Fibroblast of lung (primary cell): ENCODE data around the gene HOXB7. TPM values are rescaled to one million over a fixed set of nuclear protein-coding genes. Genes with fewer than 3 reads are reported as not detected.

ENCODE experiments used
- DNase-seq, 2 donors: peaks; one replicate each; pipeline versions ENCODE4 v3.0.0 to v3.0.0-alpha.2; 2010; ENCODE audit warnings: low read depth in 2 of 2
- H2AFZ ChIP-seq: 2 replicates; pipeline ENCODE4 v1.5.1; 2012; ENCODE audit warnings: low read length, control low read depth, inconsistent platforms
- H3K27ac ChIP-seq: 2 replicates; pipeline ENCODE4 v1.5.1; 2011; ENCODE audit warnings: low read length, control low read depth; ENCODE audit not compliant: insufficient read depth
- H3K27me3 ChIP-seq: 2 replicates; pipeline ENCODE4 v1.5.1; 2011; ENCODE audit warnings: mild to moderate bottlenecking, low read length; ENCODE audit not compliant: control insufficient read depth, insufficient read depth
- H3K36me3 ChIP-seq: 2 replicates; pipeline ENCODE4 v1.5.1; 2011; ENCODE audit warnings: low read length; ENCODE audit not compliant: control insufficient read depth, insufficient read depth
- H3K4me1 ChIP-seq: 2 replicates; pipeline ENCODE4 v1.5.1; 2011; ENCODE audit warnings: low read length; ENCODE audit not compliant: control insufficient read depth, insufficient read depth; ENCODE audit errors: extremely low read depth
- H3K4me2 ChIP-seq: 2 replicates; pipeline ENCODE4 v1.5.1; 2011; ENCODE audit warnings: low read length, control low read depth; ENCODE audit not compliant: insufficient read depth; ENCODE audit errors: extremely low read depth
- H3K4me3 ChIP-seq, 4 experiments: fragments of 200-600 bp in 1 of 4; sonication (generic) in 1 of 4; replicated peaks in 1 of 4; 2 replicates each; pipeline ENCODE4 v1.5.1; 2011 to 2016; ENCODE audit warnings: low read length in 4 of 4, low read depth in 3 of 4, mild to moderate bottlenecking in 3 of 4, control low read depth in 2 of 4, inconsistent platforms in 1 of 4, mixed read lengths in 1 of 4; ENCODE audit not compliant: insufficient read depth in 1 of 4; ENCODE audit errors: control extremely low read depth in 1 of 4
- H3K79me2 ChIP-seq: 2 replicates; pipeline ENCODE4 v1.5.1; 2012; ENCODE audit warnings: mild to moderate bottlenecking, low read length, inconsistent platforms; ENCODE audit not compliant: control insufficient read depth, insufficient read depth
- H3K9ac ChIP-seq: 2 replicates; pipeline ENCODE4 v1.5.1; 2011; ENCODE audit warnings: mild to moderate bottlenecking, low read length, control low read depth; ENCODE audit not compliant: insufficient read depth
- H3K9me3 ChIP-seq: 2 replicates; pipeline ENCODE4 v1.5.1; 2012; ENCODE audit warnings: low read depth, low read length; ENCODE audit not compliant: control insufficient read depth, insufficient read depth
- H4K20me1 ChIP-seq: 2 replicates; pipeline ENCODE4 v1.5.1; 2011; ENCODE audit warnings: low read length; ENCODE audit not compliant: control insufficient read depth, insufficient read depth; ENCODE audit errors: extremely low read depth
- CTCF ChIP-seq, 2 donors: IDR thresholded peaks in 1 of 2; conservative IDR thresholded peaks in 1 of 2; 1 replicate in 1 of 2; 2 replicates in 1 of 2; pipeline ENCODE4 v1.5.1; 2011 to 2012; ENCODE audit warnings: low read length in 2 of 2, control low read depth in 1 of 2, inconsistent platforms in 1 of 2, low read depth in 1 of 2, mild to moderate bottlenecking in 1 of 2
- EZH2 ChIP-seq: IDR thresholded peaks from 2 replicates; pipeline ENCODE4 v1.5.1; 2012; ENCODE audit warnings: low read length, control low read depth, mild to moderate bottlenecking; ENCODE audit errors: missing control alignments
- polyA plus RNA-seq, 2 donors: library from polyadenylated mRNA; depleted of rRNA in 1 of 2; stranded (reverse) in 1 of 2; unstranded in 1 of 2; fragments of >200 nt; gene quantifications; 2 replicates each; pipeline ENCODE4 v1.2.1, GENCODE V29; 2011 to 2012; ENCODE audit warnings: missing spikeins in 1 of 2
- total RNA-seq: library from RNA; depleted of rRNA; stranded (reverse); fragments of >200 nt; gene quantifications from 2 replicates; pipeline ENCODE4 v1.2.1, GENCODE V29; 2014

HOXB7 gene
- total and polyA plus RNA-seq, 2 donors (not counting 1 experiment from before 2014, with no cell fraction given) = 7.4 to 12.7 TPM

- peak overlapping the region; percentile 100 for H3K4me2 ChIP-seq
- peaks cover 98% of the 10 kb centered on the region for H3K79me2 ChIP-seq
- peak overlapping the region; percentile 67 to 82 (median 75) for H3K4me3 ChIP-seq
- peak overlapping the region; percentile 48 for H3K9ac ChIP-seq
- no peak for TF ChIP-seq CTCF (conservative IDR thresholded peaks at IDR 0.05 in 1 of 2, IDR thresholded peaks at IDR 0.05 in 1 of 2; ENCODE audit: low read depth in 1 of 2, low read length in 2 of 2)
- TF ChIP-seq EZH2 = no peak
- peak in 1 of 2 donors; percentile 64 for DNase-seq
- H3K27ac ChIP-seq = peak overlapping the region; percentile 76
- no peaks in the 10 kb centered on the region for H3K9me3 ChIP-seq
- peaks cover 13% of the 10 kb centered on the region for H3K36me3 ChIP-seq
- H3K27me3 ChIP-seq = no peaks in the 10 kb centered on the region
- H3K4me1 ChIP-seq = peaks cover 56% of the 10 kb centered on the region
- no peak overlapping the region for H2AFZ ChIP-seq
- no peaks in the 10 kb centered on the region for H4K20me1 ChIP-seq
These were observed 51.5 kb downstream of the HOXB7 start for GRCh38 chr17:48559122-48559839.

GRCh38 chr17:48558831-48559121, 52.0 kb downstream of the HOXB7 start:
- Histone ChIP-seq H3K4me1 (peaks cover 59% of the 10 kb centered on the region), H3K27me3 (no peaks in the 10 kb centered on the region), H3K27ac (peak overlapping the region; percentile 76), H3K9ac (no peak overlapping the region), H2AFZ (no peak overlapping the region), H3K36me3 (peaks cover 15% of the 10 kb centered on the region), H3K79me2 (peaks cover 99% of the 10 kb centered on the region), H3K4me3 (peak overlapping the region; percentile 67 to 82 (median 75)), H3K9me3 (no peaks in the 10 kb centered on the region), H4K20me1 (no peaks in the 10 kb centered on the region), H3K4me2 (peak overlapping the region; percentile 100)
- peak in 1 of 2 donors; percentile 42 for DNase-seq
- TF ChIP-seq CTCF (conservative IDR thresholded peaks at IDR 0.05 in 1 of 2, IDR thresholded peaks at IDR 0.05 in 1 of 2; ENCODE audit: low read depth in 1 of 2, low read length in 2 of 2) = no peak
- no peak for TF ChIP-seq EZH2

- Histone ChIP-seq H3K9ac (peak overlapping the region; percentile 46), H3K79me2 (peaks cover 99% of the 10 kb centered on the region), H3K27ac (peak overlapping the region; percentile 76), H3K9me3 (no peaks in the 10 kb centered on the region), H2AFZ (no peak overlapping the region), H3K4me1 (peaks cover 55% of the 10 kb centered on the region), H3K4me2 (peak overlapping the region; percentile 100), H3K27me3 (no peaks in the 10 kb centered on the region), H4K20me1 (no peaks in the 10 kb centered on the region), H3K4me3 (peak overlapping the region; percentile 67 to 82 (median 75)), H3K36me3 (peaks cover 15% of the 10 kb centered on the region)
- DNase-seq = peak; percentile 28 to 32
- TF ChIP-seq CTCF (conservative IDR thresholded peaks at IDR 0.05 in 1 of 2, IDR thresholded peaks at IDR 0.05 in 1 of 2; ENCODE audit: low read depth in 1 of 2, low read length in 2 of 2) (no peak), EZH2 (no peak)
These were observed 52.6 kb downstream of the HOXB7 start for GRCh38 chr17:48558057-48558830.
